ENCODE results near the gene IFT20. TPM values are rescaled to one million over a fixed set of nuclear protein-coding genes. Genes with fewer than 3 reads are reported as not detected.

IFT20 gene
- total and polyA plus RNA-seq, 2 donors (not counting 3 experiments of a cell fraction or from before 2014, with no cell fraction given): 26.5 to 45.0 TPM

DNA sequence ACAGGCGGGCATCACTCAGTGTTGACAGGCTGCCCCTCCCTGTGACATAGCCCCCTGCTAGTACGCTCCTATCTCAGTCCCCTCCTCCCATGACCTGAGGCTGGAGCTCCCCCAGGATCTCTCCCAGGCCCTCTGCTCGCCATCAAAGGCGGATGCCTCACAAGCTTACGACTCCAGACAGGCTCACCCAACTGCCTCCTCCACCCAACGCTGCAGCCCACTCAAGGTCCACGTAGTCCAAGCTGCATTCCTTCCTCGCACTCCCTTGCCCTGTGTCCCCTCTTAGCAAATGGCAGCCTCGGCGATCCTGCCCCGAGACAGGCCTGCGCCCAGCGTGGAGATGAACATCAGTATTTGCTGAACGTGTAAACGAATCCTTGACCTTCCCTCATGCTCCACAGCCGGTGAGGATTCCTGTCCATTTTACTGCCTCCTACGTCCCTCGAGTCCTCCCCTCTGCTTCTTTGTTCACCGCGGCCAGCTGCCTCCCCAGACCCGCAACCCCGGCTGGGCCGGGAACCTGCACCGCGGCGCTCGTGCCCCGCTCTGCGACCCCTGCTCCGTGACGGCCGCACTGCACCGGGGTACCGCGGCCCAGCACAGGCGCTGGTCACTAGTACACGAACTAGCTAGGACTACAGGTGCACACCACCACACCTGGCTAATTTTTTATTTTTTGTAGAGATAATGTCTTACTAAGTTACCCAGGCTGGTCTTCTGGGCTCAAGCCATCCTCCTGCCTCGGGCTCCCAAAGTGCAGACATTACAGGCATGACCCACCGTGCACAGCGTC lies 17.1 kb downstream of the IFT20 start:
- Histone ChIP-seq H3K9ac (replicated peaks; ENCODE audit: extremely low read depth, insufficient read depth, low read length) (no peak overlapping the region), H3K4me3 (replicated peaks in 1 of 3; ENCODE audit: insufficient read depth in 1 of 3, low read depth in 1 of 3, low read length in 3 of 3) (peak overlapping the region; percentile 11 to 47 (median 35)), H3K4me2 (ENCODE audit: insufficient read depth, low read length) (peak overlapping the region; percentile 60), H4K20me1 (replicated peaks; ENCODE audit: control insufficient read depth, extremely low read depth, insufficient read depth, low read length) (no peaks in the 10 kb centered on the region), H3K27me3 (ENCODE audit: control insufficient read depth in 2 of 2, insufficient read depth in 2 of 2, low read length in 2 of 2) (peaks cover 0 to 6% of the 10 kb centered on the region in 2 experiments), H3K36me3 (ENCODE audit: control insufficient read depth in 2 of 2, extremely low read depth in 1 of 2, insufficient read depth in 2 of 2, low read length in 2 of 2) (no peaks in the 10 kb centered on the region), H3K9me1 (replicated peaks; ENCODE audit: control insufficient read depth, extremely low read depth, insufficient read depth, low read length) (no peaks in the 10 kb centered on the region), H3K79me2 (ENCODE audit: control insufficient read depth, insufficient read depth, low read length) (peaks cover 33% of the 10 kb centered on the region), H3K9me3 (replicated peaks; ENCODE audit: control insufficient read depth, insufficient read depth, low read length) (no peaks in the 10 kb centered on the region), H3K4me1 (ENCODE audit: control insufficient read depth, extremely low read depth, insufficient read depth, low read length) (peaks cover 18% of the 10 kb centered on the region), H2AFZ (ENCODE audit: low read depth, low read length) (peak overlapping the region; percentile 97), H3K27ac (ENCODE audit: insufficient read depth, low read depth, low read length) (no peak overlapping the region)
- intact Hi-C loops (cut with micrococcal nuclease): no loop called here
- TF ChIP-seq POLR2A (IDR thresholded peaks at IDR 0.05; ENCODE audit: low read depth, low read length): no peak
- TF ChIP-seq JUN (IDR thresholded peaks at IDR 0.05; ENCODE audit: borderline replicate concordance, insufficient read depth, insufficient read length, low read depth): no peak
- no peak for TF ChIP-seq POLR2AphosphoS5 (IDR thresholded peaks at IDR 0.05; ENCODE audit: insufficient read depth, low read depth, low read length)
- DNase-seq (ENCODE audit: low read depth, low spot score): peak; percentile 6
- dilution Hi-C loops (cut with MboI; ENCODE audit: extremely low pct_ligation_motif_present, low sequenced_read_pairs): no loop called here
- BruUV-seq (replicated peaks): TSS peak; percentile 37
- ChIA-PET CTCF (interaction anchor here (1.0 to 2.0 kb wide), 5 partner anchors 13 to 513 kb away, joined by 3 to 8 read pairs (median 7); partner anchors contain the start of genes IFT20 and TNFAIP1), POLR2A (interaction anchor here (1.2 kb wide), 1 partner anchor 17 kb away, joined by 3 read pairs; the partner anchor contains the start of genes IFT20 and TNFAIP1)
- no peak for FAIRE-seq

- ChIA-PET CTCF (interaction anchor here (0.8 to 1.2 kb wide), 2 partner anchors 66 to 99 kb away, joined by 3 to 7 read pairs; no protein-coding TSS in a partner anchor), POLR2A (no interaction called here)
- no peaks in the 10 kb centered on the region for H3K36me3 ChIP-seq (ENCODE audit: control insufficient read depth in 2 of 2, extremely low read depth in 1 of 2, insufficient read depth in 2 of 2, low read length in 2 of 2)
- no peaks in the 10 kb centered on the region for H4K20me1 ChIP-seq (replicated peaks; ENCODE audit: control insufficient read depth, extremely low read depth, insufficient read depth, low read length)
- intact Hi-C loops (cut with micrococcal nuclease): no loop called here
- H3K9ac ChIP-seq (replicated peaks; ENCODE audit: extremely low read depth, insufficient read depth, low read length): no peak overlapping the region
- no peak overlapping the region for H3K4me2 ChIP-seq (ENCODE audit: insufficient read depth, low read length)
- TF ChIP-seq POLR2A (IDR thresholded peaks at IDR 0.05; ENCODE audit: low read depth, low read length) (no peak), FOS (IDR thresholded peaks at IDR 0.05; ENCODE audit: borderline replicate concordance, insufficient read depth, low read length) (no peak), EZH2 (IDR thresholded peaks at IDR 0.05; ENCODE audit: borderline replicate concordance, low read depth, low read length, severe bottlenecking) (no peak), MYC (IDR thresholded peaks at IDR 0.05; ENCODE audit: low read depth, low read length) (no peak), MAX (IDR thresholded peaks at IDR 0.05; ENCODE audit: insufficient read depth, insufficient read length) (no peak), POLR2AphosphoS5 (IDR thresholded peaks at IDR 0.05; ENCODE audit: insufficient read depth, low read depth, low read length) (no peak), JUN (IDR thresholded peaks at IDR 0.05; ENCODE audit: borderline replicate concordance, insufficient read depth, insufficient read length, low read depth) (no peak), GATA2 (IDR thresholded peaks at IDR 0.05; ENCODE audit: insufficient read depth, insufficient read length, low read depth, low read length) (no peak)
- TF ChIP-seq, protein P1, sequence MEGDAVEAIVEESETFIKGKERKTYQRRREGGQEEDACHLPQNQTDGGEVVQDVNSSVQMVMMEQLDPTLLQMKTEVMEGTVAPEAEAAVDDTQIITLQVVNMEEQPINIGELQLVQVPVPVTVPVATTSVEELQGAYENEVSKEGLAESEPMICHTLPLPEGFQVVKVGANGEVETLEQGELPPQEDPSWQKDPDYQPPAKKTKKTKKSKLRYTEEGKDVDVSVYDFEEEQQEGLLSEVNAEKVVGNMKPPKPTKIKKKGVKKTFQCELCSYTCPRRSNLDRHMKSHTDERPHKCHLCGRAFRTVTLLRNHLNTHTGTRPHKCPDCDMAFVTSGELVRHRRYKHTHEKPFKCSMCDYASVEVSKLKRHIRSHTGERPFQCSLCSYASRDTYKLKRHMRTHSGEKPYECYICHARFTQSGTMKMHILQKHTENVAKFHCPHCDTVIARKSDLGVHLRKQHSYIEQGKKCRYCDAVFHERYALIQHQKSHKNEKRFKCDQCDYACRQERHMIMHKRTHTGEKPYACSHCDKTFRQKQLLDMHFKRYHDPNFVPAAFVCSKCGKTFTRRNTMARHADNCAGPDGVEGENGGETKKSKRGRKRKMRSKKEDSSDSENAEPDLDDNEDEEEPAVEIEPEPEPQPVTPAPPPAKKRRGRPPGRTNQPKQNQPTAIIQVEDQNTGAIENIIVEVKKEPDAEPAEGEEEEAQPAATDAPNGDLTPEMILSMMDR (IDR thresholded peaks at IDR 0.05; ENCODE audit: extremely low read depth in 1 of 2, insufficient read depth in 1 of 2, low read depth in 1 of 2, low read length in 2 of 2): no peak
- H3K79me2 ChIP-seq (ENCODE audit: control insufficient read depth, insufficient read depth, low read length): peaks cover 26% of the 10 kb centered on the region
- no peaks in the 10 kb centered on the region for H3K9me1 ChIP-seq (replicated peaks; ENCODE audit: control insufficient read depth, extremely low read depth, insufficient read depth, low read length)
- peaks cover 0 to 14% of the 10 kb centered on the region in 2 experiments for H3K27me3 ChIP-seq (ENCODE audit: control insufficient read depth in 2 of 2, insufficient read depth in 2 of 2, low read length in 2 of 2)
- peaks cover 18% of the 10 kb centered on the region for H3K4me1 ChIP-seq (ENCODE audit: control insufficient read depth, extremely low read depth, insufficient read depth, low read length)
- H2AFZ ChIP-seq (ENCODE audit: low read depth, low read length): no peak overlapping the region
- dilution Hi-C loops (cut with MboI; ENCODE audit: extremely low pct_ligation_motif_present, low sequenced_read_pairs): no loop called here
- no peak for DNase-seq (ENCODE audit: low read depth, low spot score)
- FAIRE-seq: no peak
- no peaks in the 10 kb centered on the region for H3K9me3 ChIP-seq (replicated peaks; ENCODE audit: control insufficient read depth, insufficient read depth, low read length)
- BruUV-seq (replicated peaks): no TSS peak
- no peak overlapping the region for H3K27ac ChIP-seq (ENCODE audit: insufficient read depth, low read depth, low read length)
- H3K4me3 ChIP-seq (replicated peaks in 1 of 3; ENCODE audit: insufficient read depth in 1 of 3, low read depth in 1 of 3, low read length in 3 of 3): no peak overlapping the region
Measured at GRCh38 chr17:28317099-28317965, 17.9 kb downstream of the IFT20 start.

All from endothelial cell of umbilical vein (primary cell).